Stimulated activated CD4-positive, alpha-beta T cell treated with anti-CD3 and anti-CD28 coated beads, Interleukin-15, amount 100 ng/mL, for 24 hours (primary cell): ENCODE measurements around the gene RAP1GAP.
"Not testable (repeated sequence)": the region's sequence is repeated elsewhere in the genome, so short reads cannot be mapped to it uniquely, and the experiment has no call there.

Experiments used
- DNase-seq: peaks from one replicate; pipeline ENCODE4 v3.0.0-alpha.2; 2020

Gene RAP1GAP

DNA sequence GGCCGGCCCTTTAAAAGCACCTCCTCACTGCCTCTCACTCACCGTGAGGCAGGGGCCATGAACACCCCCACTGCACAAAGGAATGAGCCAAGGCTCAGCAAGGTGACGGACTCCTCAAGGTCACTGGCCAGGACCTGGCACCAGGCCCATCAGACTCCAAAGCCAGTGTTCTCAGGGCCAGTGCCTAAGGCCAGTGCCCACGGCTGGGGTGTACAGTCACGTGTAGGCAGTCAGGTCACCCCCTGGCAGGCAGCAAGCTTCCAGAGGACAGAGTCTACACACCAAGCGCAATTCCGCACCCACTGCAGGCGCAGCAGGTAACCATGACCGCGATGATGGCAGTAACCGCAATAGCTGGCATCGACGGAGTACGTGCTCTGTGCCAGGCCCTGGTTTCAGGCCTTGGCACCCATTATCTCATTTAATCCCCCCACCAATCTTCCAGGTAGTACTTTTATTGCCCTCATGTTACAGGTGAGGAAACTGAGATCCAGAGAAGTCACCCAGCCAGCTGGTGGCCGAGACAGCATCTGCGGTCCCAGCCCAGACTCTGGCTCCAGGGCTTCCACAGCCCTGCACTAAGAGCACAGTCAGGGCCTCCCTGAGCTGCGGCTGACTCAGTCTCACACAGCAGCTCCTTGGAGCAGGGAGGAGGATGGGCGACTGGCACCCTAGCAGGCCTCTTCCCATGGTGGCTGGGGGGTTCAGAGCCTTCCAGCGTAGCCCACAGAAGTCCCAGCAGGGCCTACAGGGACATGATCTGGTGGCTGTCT lies 27.0 kb downstream of the RAP1GAP start:
- DNase-seq = no peak

DNA sequence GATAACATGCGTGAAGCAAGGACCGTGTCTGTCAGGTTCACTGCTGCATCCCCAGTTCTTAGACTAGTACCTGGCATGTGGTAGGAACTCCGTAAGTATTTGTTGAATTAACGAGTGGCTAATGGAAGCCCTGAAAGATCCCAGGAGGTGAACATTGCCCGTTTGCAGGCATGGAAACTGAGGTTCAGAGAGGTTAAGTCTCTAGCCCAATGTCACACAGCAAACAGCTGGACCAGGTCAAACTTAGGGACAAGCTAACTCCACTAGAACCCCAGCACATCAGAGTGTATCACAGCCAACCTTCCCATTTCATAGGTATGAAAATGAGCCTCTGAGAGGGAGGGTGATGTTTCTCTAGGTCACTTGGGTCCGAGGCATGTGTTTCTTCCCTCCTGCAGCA lies 27.6 kb downstream of the RAP1GAP start:
- DNase-seq = no peak

DNA sequence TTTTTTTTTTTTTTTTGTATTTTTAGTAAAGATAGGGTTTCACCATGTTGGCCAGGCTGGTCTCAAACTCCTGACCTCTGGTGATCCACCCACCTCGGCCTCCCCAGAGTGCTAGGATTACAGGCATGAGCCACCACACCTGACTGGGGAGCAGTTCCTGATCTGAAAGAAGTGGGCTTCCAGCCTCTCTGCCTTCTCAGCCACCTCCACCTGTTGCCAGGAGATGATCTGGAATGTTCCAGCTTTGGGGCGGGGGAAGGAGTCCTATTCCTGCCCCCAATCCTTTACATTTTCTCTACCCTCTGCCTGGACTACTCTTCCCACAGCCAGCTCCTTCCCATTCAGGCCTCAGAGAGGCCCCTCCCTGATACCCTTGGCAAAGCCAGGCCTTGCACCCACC lies 28.1 kb downstream of the RAP1GAP start:
- DNase-seq = no peak

DNA sequence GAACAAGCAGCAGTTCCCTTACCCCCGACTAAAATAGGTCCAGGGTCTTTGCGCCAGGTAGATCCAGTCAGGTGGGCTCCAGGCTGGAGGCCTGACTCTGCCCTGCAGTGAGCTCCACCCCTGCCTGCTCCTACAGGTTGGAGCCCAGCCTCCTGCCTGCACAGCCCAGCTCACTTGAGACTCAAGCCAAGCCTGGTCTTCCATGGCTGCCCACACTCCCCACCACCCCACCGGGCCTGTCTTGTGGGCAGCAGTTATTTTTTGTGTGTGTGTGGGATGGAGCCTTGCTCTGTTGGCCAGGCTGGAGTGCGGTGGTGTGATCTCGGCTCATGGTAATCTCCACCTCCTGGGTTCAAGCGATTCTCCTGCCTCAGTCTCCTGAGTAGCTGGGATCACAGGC lies 28.5 kb downstream of the RAP1GAP start:
- no peak for DNase-seq

DNA sequence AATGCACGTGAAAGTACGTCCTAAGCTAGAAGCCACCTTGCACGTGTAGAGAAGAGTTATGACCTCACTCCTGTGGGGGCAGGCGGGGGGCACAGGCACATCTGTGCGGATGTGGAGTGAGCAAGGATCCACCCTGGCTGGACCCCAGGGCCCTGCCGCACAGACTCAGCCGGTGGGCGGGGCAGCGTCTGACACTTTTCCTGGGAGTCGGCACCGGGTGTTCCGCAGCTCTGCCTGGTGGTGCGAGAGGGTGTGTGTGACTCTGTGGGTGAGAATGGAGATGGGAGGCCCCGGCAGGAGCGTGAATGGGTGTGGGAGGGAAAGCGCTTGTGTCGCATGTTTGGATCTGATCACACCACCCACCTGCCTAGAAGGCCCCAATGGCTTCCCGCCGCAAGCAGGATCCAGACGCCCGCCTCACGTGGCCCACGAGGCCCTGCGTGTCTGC lies 29.5 kb downstream of the RAP1GAP start:
- no peak for DNase-seq

DNA sequence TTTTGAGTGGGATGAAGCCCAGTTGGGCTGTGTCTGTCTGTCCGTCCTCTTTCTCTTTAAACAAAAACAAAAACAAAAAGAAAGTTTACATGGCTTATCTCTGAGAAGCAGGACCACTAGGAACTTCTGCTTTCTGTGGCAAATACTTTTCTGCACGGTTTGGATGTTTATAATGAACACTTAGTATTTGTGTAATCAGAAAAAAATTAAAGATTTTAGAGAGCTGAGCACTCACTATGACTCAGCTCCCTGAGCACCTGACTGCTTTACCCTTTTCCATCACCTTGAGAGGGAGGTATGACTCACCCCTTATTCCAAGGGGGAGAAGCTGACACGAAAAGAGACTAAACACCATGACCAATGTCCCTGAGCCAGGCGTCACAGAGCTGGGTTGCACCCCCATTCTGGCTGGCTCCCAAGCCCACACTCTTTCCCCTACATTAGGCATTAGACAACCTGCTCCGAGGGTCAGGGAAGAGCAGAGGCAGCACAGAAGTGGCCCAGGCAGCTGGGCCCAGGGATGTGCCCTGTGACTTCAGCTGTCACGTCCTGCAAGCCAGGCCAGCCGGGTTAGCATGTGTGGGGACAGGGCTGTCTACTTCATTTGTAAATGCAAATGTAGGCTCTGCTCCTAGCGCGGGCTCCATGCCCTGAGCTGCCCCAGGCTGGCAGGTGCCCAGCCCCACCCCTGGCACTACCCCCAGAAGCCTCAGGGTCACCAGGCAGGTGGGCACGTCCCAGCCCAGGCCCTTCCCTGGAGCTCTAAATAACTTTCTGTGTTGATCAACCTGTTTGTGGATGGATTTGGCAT lies 30.4 kb downstream of the RAP1GAP start:
- DNase-seq = peak; percentile 37

DNA sequence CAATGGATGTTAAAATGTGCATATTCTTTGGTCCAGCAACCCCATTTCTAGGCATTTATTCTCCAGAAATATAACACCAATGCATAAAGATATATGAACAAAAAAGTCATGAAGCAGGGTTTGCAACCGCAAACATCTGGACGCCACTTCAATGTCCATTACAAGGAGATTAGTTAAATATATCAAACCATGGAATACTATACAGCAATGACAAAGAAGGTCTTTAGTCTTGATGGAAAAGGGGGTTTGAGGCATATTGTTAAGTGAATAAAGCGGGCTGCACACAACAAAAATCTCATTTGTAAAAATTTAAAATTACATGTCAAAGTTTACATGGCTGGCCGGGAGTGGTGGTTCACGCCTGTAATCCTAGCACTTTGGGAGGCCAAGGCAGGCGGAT lies 31.6 kb downstream of the RAP1GAP start:
- DNase-seq = no peak

DNA sequence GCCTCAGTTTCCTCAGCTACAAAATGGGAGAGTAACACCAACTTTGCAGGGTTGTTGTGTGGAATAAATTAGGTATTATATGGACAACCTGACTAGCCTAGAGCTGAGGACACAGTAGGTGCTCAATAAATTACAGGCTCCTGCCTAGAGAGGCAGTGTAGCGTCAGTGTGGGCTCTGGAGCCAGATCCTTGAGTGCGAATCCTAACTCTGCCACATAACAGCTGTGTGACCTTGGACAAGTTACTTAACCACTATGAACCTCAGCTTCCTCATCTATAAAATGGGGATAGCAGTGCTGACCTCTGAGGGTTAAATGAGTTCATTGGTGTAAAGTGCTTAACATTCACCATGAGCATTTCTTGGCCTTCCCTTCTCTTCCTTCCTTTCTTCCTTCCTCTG lies 33.1 kb downstream of the RAP1GAP start:
- no peak for DNase-seq

DNA sequence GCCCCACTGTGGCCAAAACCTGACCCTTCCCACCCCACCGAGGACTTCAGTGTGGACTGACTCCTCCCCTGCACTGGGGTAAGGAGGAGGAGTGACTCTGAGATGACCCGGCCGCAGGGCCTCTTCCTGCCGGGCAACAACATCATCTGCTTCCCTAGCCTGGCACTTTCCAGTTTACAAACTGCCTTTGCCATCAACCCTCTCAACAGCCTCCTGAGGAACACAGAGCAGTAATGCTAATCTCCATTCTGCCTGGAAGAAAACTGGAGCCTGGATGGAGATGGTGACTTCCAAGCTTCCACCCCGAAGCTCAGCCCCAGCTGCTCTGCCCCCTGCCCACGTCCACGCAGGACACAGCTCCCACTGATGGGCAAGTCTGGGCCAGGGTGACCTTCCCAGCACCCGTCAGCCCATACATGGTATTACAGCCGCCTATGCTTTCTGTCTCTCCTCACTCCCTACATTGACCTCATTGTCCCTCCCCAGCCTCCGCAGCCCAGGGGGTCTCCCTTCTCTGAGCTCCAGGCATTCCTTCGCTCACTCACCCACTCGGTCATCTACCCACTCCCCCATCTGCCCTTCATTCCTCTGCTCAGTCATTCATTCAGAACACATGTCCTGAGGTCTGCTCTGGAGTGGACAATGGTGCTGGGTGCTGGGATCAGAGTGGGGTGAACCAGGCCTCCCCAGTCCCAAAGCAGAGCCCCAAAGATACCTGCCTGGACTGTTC lies 34.2 kb downstream of the RAP1GAP start:
- DNase-seq = no peak

DNA sequence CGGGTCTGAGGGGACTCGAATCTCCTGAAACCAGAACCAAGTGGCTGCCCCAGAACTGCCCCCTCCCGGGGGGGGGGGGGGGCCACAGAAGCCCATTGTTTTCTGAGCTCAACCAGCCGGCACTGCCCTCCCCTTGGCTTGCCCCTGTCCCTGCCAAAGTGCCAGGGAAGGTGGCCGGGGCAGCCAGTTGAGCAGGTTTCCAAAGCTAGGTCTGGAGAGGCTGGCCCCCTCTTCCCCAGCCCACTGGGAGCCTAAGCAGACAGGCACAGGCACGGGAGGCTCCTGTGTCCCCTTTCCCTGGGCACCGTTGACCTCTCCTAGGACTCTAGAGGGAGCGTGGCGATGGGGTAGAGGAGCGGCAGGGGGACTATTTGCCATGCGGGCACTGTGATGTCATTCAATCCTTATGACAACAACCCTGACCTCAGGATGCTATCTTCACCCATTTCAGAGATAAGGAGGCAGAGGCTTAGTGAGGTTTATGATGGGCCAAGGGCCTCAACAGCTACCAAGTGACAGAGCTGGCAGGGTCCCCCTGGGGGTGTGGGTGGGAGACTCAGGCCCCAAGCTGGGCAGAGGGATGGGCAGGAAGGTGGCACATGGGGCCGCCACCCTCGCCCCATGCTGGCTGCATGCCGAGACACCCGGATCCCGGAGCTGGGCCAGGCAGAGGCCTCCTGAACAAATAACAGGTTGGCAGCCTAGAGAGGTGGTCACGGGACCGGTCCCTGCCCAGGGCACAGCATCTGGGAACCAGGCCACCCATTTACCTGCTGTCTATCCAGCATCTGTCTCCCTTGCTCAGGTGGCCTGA lies 35.0 kb downstream of the RAP1GAP start:
- no peak for DNase-seq

DNA sequence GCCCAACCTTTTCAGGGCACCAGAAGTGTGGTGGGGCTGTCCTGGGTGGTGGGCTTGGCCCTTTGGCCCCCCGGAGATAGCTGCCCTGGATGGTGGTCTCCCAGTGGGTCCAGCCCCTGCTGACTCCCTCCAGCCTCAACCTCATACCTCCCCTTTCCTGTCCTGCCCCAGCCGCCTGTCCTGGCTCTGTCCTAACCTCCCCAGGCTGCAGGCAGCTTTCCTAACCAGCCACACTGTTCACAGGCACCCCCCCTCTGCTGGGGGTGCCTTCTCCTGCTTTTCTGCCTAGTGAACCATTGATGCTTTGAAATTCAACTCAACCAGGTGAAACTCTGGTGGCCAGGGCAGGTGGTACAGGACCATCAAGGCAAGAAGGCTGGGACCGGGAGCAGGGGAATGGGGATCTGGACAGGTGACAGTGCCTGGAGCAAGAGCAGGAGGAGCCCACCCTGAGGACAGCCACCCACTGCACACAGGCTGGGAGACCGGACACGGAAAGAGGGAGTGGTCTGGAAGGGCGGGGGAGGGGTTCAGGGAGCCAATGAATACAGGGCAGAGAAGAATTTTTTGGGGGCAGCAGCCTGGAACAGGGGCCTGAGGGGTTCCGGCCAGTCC lies 35.9 kb downstream of the RAP1GAP start:
- DNase-seq = no peak

DNA sequence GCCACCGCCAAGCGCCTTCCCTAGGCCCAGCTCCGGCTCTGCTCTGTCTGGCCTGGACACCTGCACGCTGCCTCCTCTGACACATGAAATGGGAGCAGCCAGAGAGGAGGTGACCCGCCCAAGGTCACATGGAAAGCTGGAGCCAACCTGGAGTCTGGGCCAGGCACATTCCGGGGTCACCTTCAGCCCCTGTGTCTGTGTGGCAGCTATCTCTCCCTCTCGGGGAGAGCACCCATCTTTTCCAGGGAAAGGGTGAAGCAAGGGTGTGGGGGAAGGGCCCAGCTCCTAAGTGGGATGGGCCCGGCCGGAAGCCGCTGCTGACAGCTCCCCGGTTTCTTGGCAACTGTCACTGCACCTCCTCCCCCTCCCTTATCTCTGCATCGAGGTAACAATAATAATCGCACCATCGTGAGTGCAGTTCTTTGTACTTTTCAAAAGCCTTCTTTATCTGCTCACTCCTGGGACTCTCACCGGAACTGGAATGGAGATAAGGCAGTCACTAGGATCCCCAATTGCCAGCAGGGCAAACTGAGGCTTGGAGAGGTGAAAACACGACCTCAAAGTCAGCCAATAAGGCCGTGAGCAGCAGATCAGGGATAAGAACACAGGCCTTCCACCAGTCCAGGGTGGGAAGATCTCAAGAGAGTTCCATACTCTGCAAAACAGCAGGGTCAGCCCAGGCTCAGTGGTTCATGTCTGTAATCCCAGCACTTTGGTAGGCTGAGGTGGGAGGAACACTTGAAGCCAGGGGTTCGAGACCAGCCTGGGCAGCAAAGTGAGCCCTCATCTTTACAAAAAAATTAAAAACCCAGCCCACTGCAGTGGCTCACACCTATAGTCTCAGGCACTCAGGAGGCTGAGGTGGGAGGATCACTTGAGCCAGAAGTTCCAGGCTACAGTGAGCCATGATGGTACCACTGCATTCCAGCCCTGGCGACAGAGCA lies 36.9 kb downstream of the RAP1GAP start:
- DNase-seq = no peak

DNA sequence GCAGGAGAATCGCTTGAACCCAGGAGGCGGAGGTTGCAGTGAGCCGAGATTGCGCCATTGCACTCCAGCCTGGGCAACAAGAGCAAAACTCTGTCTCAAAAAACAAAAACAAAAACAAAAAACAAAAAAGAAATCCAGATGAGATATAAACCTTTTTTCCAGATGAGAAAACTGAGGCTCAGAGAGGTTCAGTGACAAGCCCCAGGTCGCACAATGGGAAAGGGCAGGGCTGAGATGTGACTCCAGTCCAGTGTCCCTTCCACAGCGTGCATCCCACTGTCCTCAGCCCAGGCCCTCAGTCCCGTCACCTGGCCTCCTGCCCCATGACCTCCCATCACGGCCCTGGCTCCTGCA lies 37.6 kb downstream of the RAP1GAP start:
- DNase-seq = not testable (repeated sequence)

DNA sequence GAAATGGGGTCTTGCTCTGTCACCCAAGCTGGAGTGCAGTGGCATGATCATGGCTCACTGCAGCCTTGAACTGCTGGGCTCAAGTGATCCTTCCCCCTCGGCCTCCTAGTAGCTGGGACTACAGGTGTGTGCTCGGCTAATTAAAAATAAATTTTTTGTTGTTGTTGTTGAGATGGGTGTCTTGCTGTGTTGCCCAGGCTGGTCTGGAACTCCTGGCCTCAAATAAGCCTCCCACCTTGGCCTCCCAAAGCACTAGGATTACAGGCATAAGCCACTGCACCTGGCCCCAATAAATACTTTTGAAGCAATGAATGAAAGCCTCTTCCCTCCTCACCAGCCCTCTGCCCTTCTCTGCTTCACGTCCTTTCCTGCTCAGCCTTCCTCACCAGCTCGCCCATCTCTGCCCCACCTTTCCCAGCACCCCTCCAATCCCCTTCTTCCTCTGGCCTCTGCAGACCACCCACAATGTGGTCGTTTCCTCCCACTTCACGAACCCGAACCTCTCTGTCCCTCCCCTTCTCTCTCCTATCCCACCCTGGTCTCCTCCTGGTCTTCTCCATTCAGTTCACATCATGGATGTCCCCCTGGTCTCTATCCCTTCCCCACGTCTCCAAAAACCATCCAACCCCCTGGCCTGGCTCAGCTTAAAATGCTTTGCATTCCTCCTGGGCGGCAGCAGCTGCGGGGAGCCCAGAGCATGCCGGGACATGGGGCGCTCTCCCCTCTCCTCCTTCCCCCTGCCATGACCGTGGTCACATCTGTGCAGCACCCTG lies 38.4 kb downstream of the RAP1GAP start:
- DNase-seq = no peak

DNA sequence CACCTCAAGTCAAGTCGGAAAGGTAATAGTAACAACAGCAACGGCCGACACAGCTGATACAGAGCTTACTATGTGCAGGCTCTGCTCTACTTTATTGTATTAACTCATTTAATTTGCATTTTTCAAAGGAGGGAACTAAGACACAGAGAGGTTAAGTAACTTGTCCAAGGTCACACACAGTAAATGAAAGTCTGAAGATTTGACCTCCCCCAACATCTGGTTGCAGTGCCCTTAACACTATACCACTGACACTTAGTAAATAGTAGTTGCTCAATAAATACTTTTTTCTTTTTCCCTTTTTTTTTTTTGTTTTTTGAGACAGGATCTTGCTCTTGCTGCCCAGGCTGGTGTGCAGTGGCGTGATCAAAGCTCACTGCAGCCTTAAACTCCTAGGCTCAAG lies 39.2 kb downstream of the RAP1GAP start:
- DNase-seq = no peak

DNA sequence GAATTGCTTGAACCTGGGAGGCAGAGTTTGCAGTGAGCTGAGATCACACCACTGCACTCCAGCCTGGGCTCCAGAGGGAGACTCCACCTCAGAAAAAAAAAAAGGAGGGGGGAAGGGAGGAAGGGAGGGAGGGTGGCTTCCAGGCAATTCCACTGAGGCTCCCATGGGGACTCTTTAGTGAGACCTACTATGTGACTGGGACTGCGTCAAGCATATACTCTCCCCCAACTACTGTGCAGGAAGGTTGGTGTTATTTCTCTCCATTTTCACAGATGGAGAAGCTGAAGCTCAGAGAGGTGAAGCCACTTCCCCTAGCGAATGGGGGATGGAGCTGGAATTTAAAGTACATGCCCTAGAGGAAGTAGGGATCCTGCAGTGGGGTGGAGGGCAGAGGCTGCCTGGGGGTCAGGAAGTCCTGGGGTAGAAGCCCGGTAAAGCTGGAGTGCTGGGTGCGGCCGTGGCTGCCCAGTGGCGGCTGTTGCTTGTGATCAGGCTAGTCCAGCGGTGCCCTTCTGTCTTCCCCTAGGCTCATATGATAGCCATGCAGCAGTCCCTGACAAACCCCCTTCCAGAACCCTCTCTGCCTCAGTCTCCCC lies 40.3 kb downstream of the RAP1GAP start:
- DNase-seq = no peak

DNA sequence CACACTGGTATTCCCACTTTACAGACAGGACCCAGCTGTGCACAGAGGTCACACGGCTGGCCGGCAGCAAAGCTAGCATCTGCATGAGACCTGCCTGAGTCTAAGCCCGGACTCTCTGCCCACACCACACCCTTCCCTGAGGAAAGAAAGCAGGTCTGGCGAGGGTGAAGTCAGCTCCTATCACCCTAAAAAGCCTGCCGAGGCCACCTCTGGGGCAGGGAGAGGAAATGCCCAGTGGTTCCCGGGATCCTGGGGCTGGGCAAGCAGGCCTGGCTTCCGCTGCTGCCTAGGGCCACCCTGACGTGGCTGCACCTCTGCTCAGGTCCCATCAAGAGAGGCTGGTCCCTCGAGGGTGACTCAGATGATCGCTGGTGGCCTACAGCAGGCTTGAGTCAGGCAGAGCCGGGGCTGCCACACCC lies 42.2 kb downstream of the RAP1GAP start:
- no peak for DNase-seq

DNA sequence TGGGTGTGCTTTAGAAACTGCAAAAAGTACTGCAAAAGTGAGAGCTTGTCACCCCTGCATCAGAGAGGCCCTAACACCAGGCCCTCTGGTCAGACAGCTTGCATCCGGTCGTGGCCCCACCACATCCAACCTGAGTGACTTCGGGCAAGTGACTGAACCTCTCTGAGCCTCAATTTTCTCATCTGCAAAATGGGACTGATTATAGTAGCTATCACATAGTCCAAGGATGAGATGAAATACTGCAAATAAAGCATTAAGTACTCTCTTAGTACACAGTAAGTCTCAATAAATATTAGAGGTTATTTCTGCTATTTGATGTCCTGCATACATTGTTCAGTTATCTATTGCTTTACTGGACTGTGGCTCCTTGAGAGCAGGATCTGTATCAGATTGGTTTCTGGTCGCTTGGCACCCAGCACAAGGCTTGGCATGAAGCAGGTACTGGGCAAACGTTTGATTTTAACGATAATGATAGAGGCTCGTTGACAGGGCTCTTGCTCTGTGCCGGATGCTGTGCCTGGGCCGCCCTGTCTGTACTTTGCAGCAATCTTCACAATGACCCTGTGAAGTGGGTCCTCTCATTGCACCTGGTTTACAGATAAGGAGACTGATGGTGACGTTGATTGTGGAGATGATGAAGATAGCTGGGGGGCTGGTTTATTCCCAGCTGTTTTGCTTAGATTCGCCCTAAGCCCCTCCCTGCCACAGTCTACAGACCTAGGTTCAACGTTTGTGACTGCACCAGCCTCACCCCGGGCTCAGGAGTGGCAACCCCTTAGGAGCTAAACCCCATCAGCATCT lies 43.6 kb downstream of the RAP1GAP start:
- no peak for DNase-seq
